Skeletal muscle satellite cell (primary cell): Measurements from ENCODE around the gene TXLNB.

Experiments used
- H3K27me3 ChIP-seq: 2 replicates; pipeline ENCODE4 v1.7.0; 2013; ENCODE audit warnings: low read length; ENCODE audit not compliant: control insufficient read depth, insufficient read depth
- H3K36me3 ChIP-seq: 2 replicates; pipeline ENCODE4 v1.7.0; 2013; ENCODE audit warnings: mild to moderate bottlenecking, control low read depth, low read length; ENCODE audit not compliant: insufficient read depth
- H3K4me1 ChIP-seq: 2 replicates; pipeline ENCODE4 v1.7.0; 2013; ENCODE audit warnings: low read length; ENCODE audit not compliant: control insufficient read depth, insufficient read depth
- H3K4me2 ChIP-seq: 2 replicates; pipeline ENCODE4 v1.7.0; 2013; ENCODE audit warnings: mild to moderate bottlenecking, low read length
- H3K4me3 ChIP-seq: 2 replicates; pipeline ENCODE4 v1.7.0; 2013; ENCODE audit warnings: low read length
- H3K9ac ChIP-seq: 2 replicates; pipeline ENCODE4 v1.7.0; 2013; ENCODE audit warnings: mild to moderate bottlenecking, low read depth, low read length, moderate library complexity
- H3K9me3 ChIP-seq: replicated peaks from 2 replicates; pipeline ENCODE4 v1.7.0; 2013; ENCODE audit warnings: mild to moderate bottlenecking, control low read depth, low read length

TXLNB gene

GRCh38 chr6:139262519-139263300 lies 29.1 kb downstream of the TXLNB start:
- Histone ChIP-seq H3K27me3 (no peaks in the 10 kb centered on the region), H3K4me3 (no peak overlapping the region), H3K9ac (no peak overlapping the region)

GRCh38 chr6:139257821-139258398 lies 33.9 kb downstream of the TXLNB start:
- H3K27me3 ChIP-seq = no peaks in the 10 kb centered on the region
- H3K4me2 ChIP-seq = no peak overlapping the region
- H3K9me3 ChIP-seq = no peaks in the 10 kb centered on the region
- H3K9ac ChIP-seq = no peak overlapping the region
- H3K4me1 ChIP-seq = peaks cover 19% of the 10 kb centered on the region
- H3K36me3 ChIP-seq = no peaks in the 10 kb centered on the region
- no peak overlapping the region for H3K4me3 ChIP-seq

More at GRCh38 chr6:139262519-139263300, 29.1 kb downstream of the TXLNB start:
- H3K9me3 ChIP-seq = no peaks in the 10 kb centered on the region
- H3K4me2 ChIP-seq = no peak overlapping the region
- H3K36me3 ChIP-seq = no peaks in the 10 kb centered on the region
- peaks cover 13% of the 10 kb centered on the region for H3K4me1 ChIP-seq

- H3K27me3 ChIP-seq = no peaks in the 10 kb centered on the region
- no peak overlapping the region for H3K4me3 ChIP-seq
- no peaks in the 10 kb centered on the region for H3K9me3 ChIP-seq
- H3K36me3 ChIP-seq = no peaks in the 10 kb centered on the region
- H3K4me2 ChIP-seq = no peak overlapping the region
- peaks cover 14% of the 10 kb centered on the region for H3K4me1 ChIP-seq
- no peak overlapping the region for H3K9ac ChIP-seq
These were observed 34.5 kb downstream of the TXLNB start for GRCh38 chr6:139257291-139257690.

- Histone ChIP-seq H3K4me1 (peaks cover 13% of the 10 kb centered on the region), H3K27me3 (no peaks in the 10 kb centered on the region), H3K4me3 (no peak overlapping the region), H3K4me2 (no peak overlapping the region), H3K9me3 (no peaks in the 10 kb centered on the region), H3K36me3 (no peaks in the 10 kb centered on the region), H3K9ac (no peak overlapping the region)
These were observed 35.7 kb downstream of the TXLNB start for GRCh38 chr6:139256087-139256486.

GRCh38 chr6:139254196-139254595 lies 37.6 kb downstream of the TXLNB start:
- H3K4me2 ChIP-seq = no peak overlapping the region
- no peak overlapping the region for H3K4me3 ChIP-seq
- no peak overlapping the region for H3K9ac ChIP-seq
- peaks cover 13% of the 10 kb centered on the region for H3K4me1 ChIP-seq
- H3K9me3 ChIP-seq = no peaks in the 10 kb centered on the region
- no peaks in the 10 kb centered on the region for H3K36me3 ChIP-seq
- H3K27me3 ChIP-seq = no peaks in the 10 kb centered on the region

- Histone ChIP-seq H3K4me3 (no peak overlapping the region), H3K9me3 (no peaks in the 10 kb centered on the region), H3K27me3 (no peaks in the 10 kb centered on the region), H3K9ac (no peak overlapping the region), H3K36me3 (no peaks in the 10 kb centered on the region), H3K4me1 (peaks cover 13% of the 10 kb centered on the region), H3K4me2 (no peak overlapping the region)
These were observed 38.1 kb downstream of the TXLNB start for GRCh38 chr6:139253656-139254055.

- Histone ChIP-seq H3K9ac (no peak overlapping the region), H3K36me3 (no peaks in the 10 kb centered on the region), H3K9me3 (no peaks in the 10 kb centered on the region), H3K27me3 (no peaks in the 10 kb centered on the region), H3K4me2 (no peak overlapping the region), H3K4me1 (peaks cover 13% of the 10 kb centered on the region), H3K4me3 (no peak overlapping the region)
These were observed 40.0 kb downstream of the TXLNB start for GRCh38 chr6:139251691-139252390.

GRCh38 chr6:139251045-139251690 lies 40.6 kb downstream of the TXLNB start:
- no peaks in the 10 kb centered on the region for H3K36me3 ChIP-seq
- H3K4me3 ChIP-seq = no peak overlapping the region
- H3K9me3 ChIP-seq = no peaks in the 10 kb centered on the region
- no peaks in the 10 kb centered on the region for H3K27me3 ChIP-seq
- no peak overlapping the region for H3K4me2 ChIP-seq
- H3K4me1 ChIP-seq = peaks cover 9% of the 10 kb centered on the region
- H3K9ac ChIP-seq = no peak overlapping the region

- Histone ChIP-seq H3K9me3 (no peaks in the 10 kb centered on the region), H3K27me3 (no peaks in the 10 kb centered on the region), H3K9ac (no peak overlapping the region), H3K4me3 (no peak overlapping the region), H3K36me3 (no peaks in the 10 kb centered on the region), H3K4me2 (no peak overlapping the region), H3K4me1 (peaks cover 4% of the 10 kb centered on the region)
These were observed 41.3 kb downstream of the TXLNB start for GRCh38 chr6:139250296-139251044.

- H3K9me3 ChIP-seq = no peaks in the 10 kb centered on the region
- no peaks in the 10 kb centered on the region for H3K27me3 ChIP-seq
- no peak overlapping the region for H3K4me2 ChIP-seq
- no peak overlapping the region for H3K9ac ChIP-seq
- H3K36me3 ChIP-seq = no peaks in the 10 kb centered on the region
- H3K4me3 ChIP-seq = no peak overlapping the region
- peaks cover 3% of the 10 kb centered on the region for H3K4me1 ChIP-seq
These were observed 42.4 kb downstream of the TXLNB start for GRCh38 chr6:139249395-139249794.

- no peak overlapping the region for H3K4me2 ChIP-seq
- H3K4me1 ChIP-seq = peaks cover 3% of the 10 kb centered on the region
- H3K9me3 ChIP-seq = no peaks in the 10 kb centered on the region
- H3K36me3 ChIP-seq = no peaks in the 10 kb centered on the region
- no peaks in the 10 kb centered on the region for H3K27me3 ChIP-seq
- H3K9ac ChIP-seq = no peak overlapping the region
- no peak overlapping the region for H3K4me3 ChIP-seq
These were observed 42.9 kb downstream of the TXLNB start for GRCh38 chr6:139248911-139249310.
